HEK293 (cell line): ENCODE results near the gene TMA7B.

Source experiments
- CTCF ChIA-PET: fragments of 350-600 bp; formaldehyde crosslinking; extraction: SDS; loops from one replicate; lab custom pipeline; 2021; ENCODE audit warnings: antibody characterized with exemption; lab: Yijun Ruan, JAX
- POLR2A ChIA-PET: fragments of 300-600 bp; formaldehyde crosslinking; extraction: SDS; loops from one replicate; lab custom pipeline; 2020; ENCODE audit warnings: antibody characterized with exemption, inconsistent platforms; lab: Yijun Ruan, JAX
- H3K27ac ChIP-seq: fragments of 200-500 bp; sonication (Bioruptor generic); 2 replicates; pipeline ENCODE4 v1.5.1; 2014; ENCODE audit warnings: low read depth, low read length, control low read depth, inconsistent platforms; ENCODE audit errors: extremely low read depth
- H3K36me3 ChIP-seq, 2 experiments: fragments of 200-500 bp in 1 of 2; sonication (Bioruptor generic) in 1 of 2; 1 replicate in 1 of 2; 2 replicates in 1 of 2; pipeline ENCODE4 v1.5.1; 2014 to 2017; ENCODE audit warnings: inconsistent platforms in 2 of 2, low read length in 2 of 2; ENCODE audit not compliant: control insufficient read depth in 2 of 2, insufficient read depth in 1 of 2
- H3K4me1 ChIP-seq: fragments of 200-500 bp; sonication (Bioruptor generic); 2 replicates; pipeline ENCODE4 v1.5.1; 2014; ENCODE audit warnings: mild to moderate bottlenecking, low read length, inconsistent platforms; ENCODE audit not compliant: control insufficient read depth, insufficient read depth
- H3K4me3 ChIP-seq: 2 replicates; pipeline ENCODE4 v1.5.1; 2011; ENCODE audit warnings: low read depth, mild to moderate bottlenecking, control low read depth, low read length, moderate library complexity
- H3K9me3 ChIP-seq: fragments of 200-500 bp; sonication (Bioruptor generic); 2 replicates; pipeline ENCODE4 v1.5.1; 2014; ENCODE audit warnings: low read depth, low read length, inconsistent platforms; ENCODE audit not compliant: control insufficient read depth, insufficient read depth
- GFI1B ChIP-seq: fragments of 450-650 bp; formaldehyde crosslinking; IDR thresholded peaks from 2 replicates; pipeline ENCODE4 v1.5.1; 2016; ENCODE audit warnings: missing biosample characterization, missing genetic modification characterization
- HOXA7 ChIP-seq: sonication (generic); formaldehyde crosslinking; IDR thresholded peaks from 2 replicates; pipeline ENCODE4 v1.8.1; 2022; ENCODE audit warnings: missing genetic modification reagents, borderline replicate concordance
- KLF16 ChIP-seq: fragments of 450-650 bp; formaldehyde crosslinking; IDR thresholded peaks from 2 replicates; pipeline ENCODE4 v1.5.1; 2017; ENCODE audit warnings: missing biosample characterization, missing genetic modification characterization
- OVOL3 ChIP-seq: fragments of 450-650 bp; formaldehyde crosslinking; IDR thresholded peaks from 2 replicates; pipeline ENCODE4 v1.5.1; 2016; ENCODE audit warnings: missing biosample characterization, missing genetic modification characterization
- SP3 ChIP-seq: fragments of 450-650 bp; formaldehyde crosslinking; IDR thresholded peaks from 2 replicates; pipeline ENCODE4 v1.5.1; 2016; ENCODE audit warnings: missing biosample characterization, missing genetic modification characterization
- ZBTB21 ChIP-seq: fragments of 450-650 bp; formaldehyde crosslinking; IDR thresholded peaks from 2 replicates; pipeline ENCODE4 v1.5.1; 2017; ENCODE audit warnings: missing biosample characterization, missing genetic modification characterization
- ZNF157 ChIP-seq: fragments of 450-650 bp; formaldehyde crosslinking; IDR thresholded peaks from 2 replicates; pipeline ENCODE4 v1.5.1; 2016; ENCODE audit warnings: missing biosample characterization, missing genetic modification characterization
- ZNF169 ChIP-seq: fragments of 450-650 bp; formaldehyde crosslinking; IDR thresholded peaks from 2 replicates; pipeline ENCODE4 v1.5.1; 2016; ENCODE audit warnings: missing biosample characterization, missing genetic modification characterization
- ZNF175 ChIP-seq: fragments of 450-650 bp; formaldehyde crosslinking; IDR thresholded peaks from 2 replicates; pipeline ENCODE4 v1.5.1; 2016; ENCODE audit warnings: missing biosample characterization, missing genetic modification characterization
- ZNF223 ChIP-seq: fragments of 450-650 bp; formaldehyde crosslinking; IDR thresholded peaks from 2 replicates; pipeline ENCODE4 v1.5.1; 2016; ENCODE audit warnings: missing biosample characterization, missing genetic modification characterization
- ZNF239 ChIP-seq: fragments of 450-650 bp; formaldehyde crosslinking; IDR thresholded peaks from 2 replicates; pipeline ENCODE4 v1.5.1; 2016; ENCODE audit warnings: missing biosample characterization, missing genetic modification characterization
- ZNF335 ChIP-seq: fragments of 450-650 bp; formaldehyde crosslinking; conservative IDR thresholded peaks from 2 replicates; pipeline ENCODE4 v1.5.1; 2016; ENCODE audit warnings: missing biosample characterization, missing genetic modification characterization
- ZNF354C ChIP-seq: fragments of 450-650 bp; formaldehyde crosslinking; IDR thresholded peaks from 2 replicates; pipeline ENCODE4 v1.5.1; 2016; ENCODE audit warnings: missing biosample characterization, missing genetic modification characterization, low read depth, borderline replicate concordance
- ZNF391 ChIP-seq: fragments of 450-650 bp; formaldehyde crosslinking; IDR thresholded peaks from 2 replicates; pipeline ENCODE4 v1.5.1; 2016; ENCODE audit warnings: low read depth, missing biosample characterization, missing genetic modification characterization, borderline replicate concordance
- ZNF416 ChIP-seq: fragments of 450-650 bp; formaldehyde crosslinking; IDR thresholded peaks from 2 replicates; pipeline ENCODE4 v1.5.1; 2016; ENCODE audit warnings: missing biosample characterization, missing genetic modification characterization
- ZNF596 ChIP-seq: fragments of 450-650 bp; IDR thresholded peaks from 2 replicates; pipeline ENCODE4 v1.5.0; 2018; ENCODE audit warnings: missing biosample characterization, mild to moderate bottlenecking, missing genetic modification characterization, moderate library complexity
- ZNF623 ChIP-seq: fragments of 450-650 bp; formaldehyde crosslinking; IDR thresholded peaks from 2 replicates; pipeline ENCODE4 v1.5.1; 2016; ENCODE audit warnings: missing biosample characterization, missing genetic modification characterization
- ZNF670 ChIP-seq: fragments of 450-650 bp; formaldehyde crosslinking; IDR thresholded peaks from 2 replicates; pipeline ENCODE4 v1.5.1; 2016; ENCODE audit warnings: missing biosample characterization, missing genetic modification characterization, low read depth
- ZNF776 ChIP-seq: fragments of 450-650 bp; formaldehyde crosslinking; IDR thresholded peaks from 2 replicates; pipeline ENCODE4 v1.5.0; 2017; ENCODE audit warnings: missing biosample characterization, missing genetic modification characterization, borderline replicate concordance
- TF ChIP-seq, protein P1 (sequence below): fragments of 450-650 bp; formaldehyde crosslinking; IDR thresholded peaks from 2 replicates; pipeline ENCODE4 v1.5.1; 2017; ENCODE audit warnings: missing biosample characterization, missing genetic modification characterization

TMA7B gene

DNA sequence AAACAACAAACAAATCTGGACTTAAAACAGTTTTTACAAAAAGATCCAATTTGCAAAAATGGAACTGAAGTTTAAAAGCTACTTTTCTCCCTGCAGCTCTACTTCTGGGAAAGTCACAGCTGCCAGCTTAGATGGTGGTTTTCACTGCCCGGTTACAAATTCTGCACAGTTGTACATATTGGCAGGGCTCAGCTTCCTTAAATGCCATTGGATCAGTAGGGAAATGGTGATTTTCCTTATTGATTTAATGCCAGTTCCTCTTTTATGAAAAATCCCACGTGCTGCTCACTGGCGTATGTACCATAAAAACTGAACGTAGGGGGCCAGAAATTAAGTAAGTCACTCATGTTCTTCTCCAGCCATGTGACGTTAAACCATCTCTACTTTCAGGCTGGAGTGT is 36.5 kb upstream of the TMA7B start:
- CTCF ChIA-PET, result interaction anchor here (1.8 to 2.6 kb wide), 2 partner anchors 9 kb away, joined by 4 to 18 read pairs; no protein-coding TSS in a partner anchor

DNA sequence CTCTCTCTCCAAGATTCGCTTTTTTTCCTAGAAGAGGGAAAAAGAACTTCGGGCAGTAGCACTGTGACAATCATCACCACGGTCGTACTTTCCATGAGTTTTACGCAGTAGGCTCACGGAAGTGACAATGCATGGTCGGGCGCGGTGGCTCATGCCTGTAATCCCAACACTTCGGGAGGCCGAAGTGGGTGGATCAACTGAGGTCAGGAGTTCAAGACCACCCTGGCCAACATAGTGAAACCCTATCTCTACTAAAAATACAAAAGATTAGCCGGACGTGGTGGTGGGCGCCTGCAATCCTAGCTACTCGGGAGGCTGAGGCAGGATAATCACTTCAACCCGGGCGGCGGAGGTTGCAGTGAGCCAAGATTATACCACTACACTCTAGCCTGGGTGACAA is 35.9 kb upstream of the TMA7B start:
- Histone ChIP-seq H3K4me1 (no peaks in the 10 kb centered on the region), H3K36me3 (no peaks in the 10 kb centered on the region), H3K9me3 (no peaks in the 10 kb centered on the region), H3K4me3 (no peak overlapping the region), H3K27ac (no peak overlapping the region)
- ChIA-PET CTCF (interaction anchor here (1.1 to 2.6 kb wide), 3 partner anchors 9 to 116 kb away, joined by 3 to 18 read pairs (median 4); no protein-coding TSS in a partner anchor), POLR2A (interaction anchor here (0.8 kb wide), 1 partner anchor 120 kb away, joined by 3 read pairs; no protein-coding TSS in a partner anchor)
- TF ChIP-seq ZNF596 (tag by site-specific recombination) (no peak), ZNF776 (tag by site-specific recombination) (no peak), SP3 (no peak), ZNF335 (no peak), ZNF223 (tag by site-specific recombination) (no peak), ZNF391 (tag by site-specific recombination) (no peak), KLF16 (tag by site-specific recombination) (no peak), ZBTB21 (tag by site-specific recombination) (no peak), OVOL3 (tag by site-specific recombination) (no peak)
- TF ChIP-seq, protein P1, sequence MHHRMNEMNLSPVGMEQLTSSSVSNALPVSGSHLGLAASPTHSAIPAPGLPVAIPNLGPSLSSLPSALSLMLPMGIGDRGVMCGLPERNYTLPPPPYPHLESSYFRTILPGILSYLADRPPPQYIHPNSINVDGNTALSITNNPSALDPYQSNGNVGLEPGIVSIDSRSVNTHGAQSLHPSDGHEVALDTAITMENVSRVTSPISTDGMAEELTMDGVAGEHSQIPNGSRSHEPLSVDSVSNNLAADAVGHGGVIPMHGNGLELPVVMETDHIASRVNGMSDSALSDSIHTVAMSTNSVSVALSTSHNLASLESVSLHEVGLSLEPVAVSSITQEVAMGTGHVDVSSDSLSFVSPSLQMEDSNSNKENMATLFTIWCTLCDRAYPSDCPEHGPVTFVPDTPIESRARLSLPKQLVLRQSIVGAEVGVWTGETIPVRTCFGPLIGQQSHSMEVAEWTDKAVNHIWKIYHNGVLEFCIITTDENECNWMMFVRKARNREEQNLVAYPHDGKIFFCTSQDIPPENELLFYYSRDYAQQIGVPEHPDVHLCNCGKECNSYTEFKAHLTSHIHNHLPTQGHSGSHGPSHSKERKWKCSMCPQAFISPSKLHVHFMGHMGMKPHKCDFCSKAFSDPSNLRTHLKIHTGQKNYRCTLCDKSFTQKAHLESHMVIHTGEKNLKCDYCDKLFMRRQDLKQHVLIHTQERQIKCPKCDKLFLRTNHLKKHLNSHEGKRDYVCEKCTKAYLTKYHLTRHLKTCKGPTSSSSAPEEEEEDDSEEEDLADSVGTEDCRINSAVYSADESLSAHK (tag by site-specific recombination), result no peak

More for the DNA sequence above, 36.5 kb upstream of the TMA7B start:
- H3K4me1 ChIP-seq, result no peaks in the 10 kb centered on the region
- H3K4me3 ChIP-seq, result no peak overlapping the region
- H3K36me3 ChIP-seq, result no peaks in the 10 kb centered on the region
- no peaks in the 10 kb centered on the region for H3K9me3 ChIP-seq
- no peak overlapping the region for H3K27ac ChIP-seq
- POLR2A ChIA-PET, result no interaction called here
- TF ChIP-seq ZNF175 (no peak), ZNF239 (tag by site-specific recombination) (no peak), ZNF623 (tag by site-specific recombination) (no peak), ZNF354C (no peak), ZNF670 (tag by site-specific recombination) (no peak), ZNF169 (no peak), ZNF157 (tag by site-specific recombination) (no peak), GFI1B (tag by site-specific recombination) (no peak), HOXA7 (no peak)

DNA sequence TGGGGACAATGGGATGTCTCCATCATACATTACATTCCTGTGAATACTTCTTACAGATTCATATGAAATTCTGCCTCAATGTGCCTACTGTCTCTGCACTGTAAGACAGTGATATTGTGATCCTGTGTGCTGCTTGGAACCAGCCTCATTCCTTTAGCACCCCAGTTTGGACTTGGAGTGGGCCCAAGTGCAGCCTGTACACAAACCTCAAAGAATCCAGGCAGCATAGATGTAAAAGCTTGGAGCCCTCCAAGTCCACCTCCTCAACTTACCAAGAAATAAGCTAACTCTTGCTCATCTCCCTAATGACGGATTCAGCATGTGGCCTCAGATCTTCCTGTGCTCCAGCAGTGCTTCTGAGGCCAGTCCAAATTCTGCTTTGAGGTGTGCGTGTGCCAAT is 34.9 kb upstream of the TMA7B start:
- ChIA-PET CTCF (interaction anchor here (0.6 to 2.6 kb wide), 7 partner anchors 8 to 211 kb away, joined by 3 to 18 read pairs (median 4); no protein-coding TSS in a partner anchor), POLR2A (interaction anchor here (0.8 kb wide), 1 partner anchor 119 kb away, joined by 3 read pairs; no protein-coding TSS in a partner anchor)
- Histone ChIP-seq H3K4me3 (no peak overlapping the region), H3K9me3 (no peaks in the 10 kb centered on the region), H3K36me3 (no peaks in the 10 kb centered on the region), H3K4me1 (no peaks in the 10 kb centered on the region), H3K27ac (no peak overlapping the region)
- TF ChIP-seq ZNF416 (tag by site-specific recombination), result no peak
